Measurements from ENCODE around the gene ARHGAP44.

DNA sequence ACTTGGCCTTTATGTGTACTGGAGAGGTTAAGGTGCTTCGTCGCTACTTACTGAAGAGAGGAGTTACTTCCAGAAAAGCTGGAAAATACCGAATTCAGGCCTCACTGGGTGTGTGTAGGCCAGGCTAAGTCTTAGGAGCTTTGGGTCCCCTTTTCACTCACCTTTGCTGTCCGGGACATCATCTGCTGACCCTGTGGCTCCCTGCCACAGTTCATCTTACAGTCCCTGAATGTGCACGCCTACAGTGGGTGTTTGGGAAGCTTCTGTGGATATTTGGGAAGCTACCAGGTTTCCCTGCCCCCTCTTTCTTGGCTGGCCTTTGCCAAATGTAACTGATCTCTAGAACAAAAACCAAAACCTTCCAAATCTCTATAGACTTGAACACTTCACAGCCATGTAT lies 177.1 kb downstream of the ARHGAP44 start:
- TF ChIP-seq, protein P1, sequence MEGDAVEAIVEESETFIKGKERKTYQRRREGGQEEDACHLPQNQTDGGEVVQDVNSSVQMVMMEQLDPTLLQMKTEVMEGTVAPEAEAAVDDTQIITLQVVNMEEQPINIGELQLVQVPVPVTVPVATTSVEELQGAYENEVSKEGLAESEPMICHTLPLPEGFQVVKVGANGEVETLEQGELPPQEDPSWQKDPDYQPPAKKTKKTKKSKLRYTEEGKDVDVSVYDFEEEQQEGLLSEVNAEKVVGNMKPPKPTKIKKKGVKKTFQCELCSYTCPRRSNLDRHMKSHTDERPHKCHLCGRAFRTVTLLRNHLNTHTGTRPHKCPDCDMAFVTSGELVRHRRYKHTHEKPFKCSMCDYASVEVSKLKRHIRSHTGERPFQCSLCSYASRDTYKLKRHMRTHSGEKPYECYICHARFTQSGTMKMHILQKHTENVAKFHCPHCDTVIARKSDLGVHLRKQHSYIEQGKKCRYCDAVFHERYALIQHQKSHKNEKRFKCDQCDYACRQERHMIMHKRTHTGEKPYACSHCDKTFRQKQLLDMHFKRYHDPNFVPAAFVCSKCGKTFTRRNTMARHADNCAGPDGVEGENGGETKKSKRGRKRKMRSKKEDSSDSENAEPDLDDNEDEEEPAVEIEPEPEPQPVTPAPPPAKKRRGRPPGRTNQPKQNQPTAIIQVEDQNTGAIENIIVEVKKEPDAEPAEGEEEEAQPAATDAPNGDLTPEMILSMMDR (optimal IDR thresholded peaks at IDR 0.05 in 1 of 3, IDR thresholded peaks at IDR 0.05 in 1 of 3, conservative IDR thresholded peaks at IDR 0.05 in 1 of 3; ENCODE audit: extremely low read depth in 1 of 3, insufficient read depth in 2 of 3, low read length in 3 of 3): no peak
- no peak for TF ChIP-seq EZH2 (IDR thresholded peaks at IDR 0.05; ENCODE audit: low read length)
